ENCODE results near the gene GRIP2.

DNA sequence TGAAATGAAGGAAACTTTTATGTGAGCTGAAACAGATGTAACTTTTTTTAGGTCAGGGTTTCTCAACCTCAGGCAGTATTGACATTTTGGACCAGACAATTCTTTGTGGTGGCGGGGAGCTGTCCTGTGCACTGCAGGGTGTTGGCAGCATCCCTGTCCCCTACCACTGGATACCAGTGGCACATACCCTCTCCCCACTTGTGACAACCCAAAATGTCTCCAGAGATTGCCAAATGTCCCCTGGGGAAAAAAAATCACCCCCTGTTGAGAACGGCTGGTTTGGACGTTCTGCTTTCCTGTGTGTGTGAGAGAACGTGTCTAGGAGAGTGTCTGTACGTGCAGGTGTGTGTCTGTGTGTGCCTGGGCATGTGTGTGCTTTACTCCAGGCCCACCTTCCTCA lies 30.7 kb upstream of the GRIP2 start:
- TF ChIP-seq, protein P1, sequence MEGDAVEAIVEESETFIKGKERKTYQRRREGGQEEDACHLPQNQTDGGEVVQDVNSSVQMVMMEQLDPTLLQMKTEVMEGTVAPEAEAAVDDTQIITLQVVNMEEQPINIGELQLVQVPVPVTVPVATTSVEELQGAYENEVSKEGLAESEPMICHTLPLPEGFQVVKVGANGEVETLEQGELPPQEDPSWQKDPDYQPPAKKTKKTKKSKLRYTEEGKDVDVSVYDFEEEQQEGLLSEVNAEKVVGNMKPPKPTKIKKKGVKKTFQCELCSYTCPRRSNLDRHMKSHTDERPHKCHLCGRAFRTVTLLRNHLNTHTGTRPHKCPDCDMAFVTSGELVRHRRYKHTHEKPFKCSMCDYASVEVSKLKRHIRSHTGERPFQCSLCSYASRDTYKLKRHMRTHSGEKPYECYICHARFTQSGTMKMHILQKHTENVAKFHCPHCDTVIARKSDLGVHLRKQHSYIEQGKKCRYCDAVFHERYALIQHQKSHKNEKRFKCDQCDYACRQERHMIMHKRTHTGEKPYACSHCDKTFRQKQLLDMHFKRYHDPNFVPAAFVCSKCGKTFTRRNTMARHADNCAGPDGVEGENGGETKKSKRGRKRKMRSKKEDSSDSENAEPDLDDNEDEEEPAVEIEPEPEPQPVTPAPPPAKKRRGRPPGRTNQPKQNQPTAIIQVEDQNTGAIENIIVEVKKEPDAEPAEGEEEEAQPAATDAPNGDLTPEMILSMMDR (IDR thresholded peaks at IDR 0.05; ENCODE audit: low read length), result no peak
- TF ChIP-seq EZH2 (IDR thresholded peaks at IDR 0.05; ENCODE audit: borderline replicate concordance, low read length), result no peak

Data from OCI-LY1 (cell line).